Measurements from ENCODE around the gene PZP. TPM values are rescaled to one million over a fixed set of nuclear protein-coding genes. Genes with fewer than 3 reads are reported as not detected.

The PZP gene
- total and polyA plus RNA-seq, 2 of the 13 experiments (the other 11 are each of a cell fraction or from before 2014, with no cell fraction given) = 0.07 to 0.89 TPM

GRCh38 chr12:9122091-9122609, 86.0 kb downstream of the PZP start (continued):
- TF ChIP-seq ZNF253 (CRISPR knock-in tag; IDR thresholded peaks at IDR 0.05; ENCODE audit: borderline replicate concordance) = no peak
- 0 out of 2 replicates have a peak, but pooled peaks have one; percentile 16 for TF ChIP-seq ZBTB25 (CRISPR knock-in tag; IDR thresholded peaks at IDR 0.05)
- TF ChIP-seq HOXD1 (CRISPR knock-in tag; IDR thresholded peaks at IDR 0.05) = peak; percentile 68; the same call in 1 of the 2 replicates
- peak; percentile 54; the same call in 1 of the 2 replicates for TF ChIP-seq ZNF792 (CRISPR knock-in tag; IDR thresholded peaks at IDR 0.05)
- TF ChIP-seq HNRNPUL1 (IDR thresholded peaks at IDR 0.05; ENCODE audit: low read depth, low read length) = 0 out of 2 replicates have a peak, but pooled peaks have one; percentile 33
- no peak for TF ChIP-seq SNRNP70 (IDR thresholded peaks at IDR 0.05; ENCODE audit: low read depth, low read length)
- peak; percentile 44 for TF ChIP-seq SKI (IDR thresholded peaks at IDR 0.05; ENCODE audit: partially characterized antibody)
- no peak for TF ChIP-seq MATR3 (CRISPR knock-in tag; IDR thresholded peaks at IDR 0.05)
- no peak for TF ChIP-seq ARNT (IDR thresholded peaks at IDR 0.05)
- no peak; the same call in 1 of the 2 replicates for TF ChIP-seq ZMYM4 (CRISPR knock-in tag; IDR thresholded peaks at IDR 0.05)
- no peak for TF ChIP-seq DZIP1 (CRISPR knock-in tag; IDR thresholded peaks at IDR 0.05)
- TF ChIP-seq SYNCRIP (IDR thresholded peaks at IDR 0.05; ENCODE audit: insufficient read depth, low read depth, low read length) = no peak
- no peak for TF ChIP-seq TIGD3 (CRISPR knock-in tag; IDR thresholded peaks at IDR 0.05; ENCODE audit: borderline replicate concordance)
- TF ChIP-seq ZMAT3 (CRISPR knock-in tag; conservative IDR thresholded peaks at IDR 0.05) = no peak
- no peak for TF ChIP-seq ZBTB46 (CRISPR knock-in tag; IDR thresholded peaks at IDR 0.05; ENCODE audit: borderline replicate concordance)
- no peak for TF ChIP-seq CSRNP2 (CRISPR knock-in tag; conservative IDR thresholded peaks at IDR 0.05; ENCODE audit: low read depth)
- no peak for TF ChIP-seq SMYD3 (CRISPR knock-in tag; IDR thresholded peaks at IDR 0.05)
- no peak for TF ChIP-seq LRRFIP1 (CRISPR knock-in tag; conservative IDR thresholded peaks at IDR 0.05)
- TF ChIP-seq ZMYM2 (CRISPR knock-in tag; IDR thresholded peaks at IDR 0.05) = no peak
